DOHH2 (cell line): ENCODE data around the gene TIE1.

ENCODE experiments used
- CTCF ChIP-seq: fragments of 200-600 bp; sonication (generic); IDR thresholded peaks from one replicate; pipeline ENCODE4 v1.5.1; 2014; ENCODE audit warnings: antibody characterized with exemption, mild to moderate bottlenecking, low read depth, low read length; ENCODE audit not compliant: poor library complexity, severe bottlenecking
- EZH2phosphoT487 ChIP-seq: fragments of 200-600 bp; sonication (generic); IDR thresholded peaks from 2 replicates; pipeline ENCODE4 v1.6.1; 2017; ENCODE audit warnings: borderline replicate concordance, mild to moderate bottlenecking, antibody characterized with exemption, low read length, moderate library complexity, mixed read lengths

DNA sequence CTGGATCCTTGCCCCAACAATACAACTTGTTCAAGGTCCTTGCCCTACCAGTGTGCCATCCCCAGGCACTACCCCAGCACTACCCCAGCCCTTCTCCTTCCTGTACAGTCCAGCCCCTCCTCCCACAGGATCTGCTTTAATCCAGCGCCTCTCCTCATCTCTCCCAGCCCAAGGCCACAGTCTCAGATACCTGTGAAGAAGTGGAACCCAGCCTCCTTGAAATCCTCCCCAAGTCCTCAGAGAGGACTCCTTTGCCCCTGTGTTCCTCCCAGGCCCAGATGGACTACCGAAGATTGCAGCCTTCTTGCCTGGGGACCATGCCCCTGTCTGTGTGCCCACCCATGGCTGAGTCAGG lies 51.5 kb downstream of the TIE1 start:
- TF ChIP-seq CTCF: no peak
- no peak for TF ChIP-seq EZH2phosphoT487
